Measurements from ENCODE around the gene VPS33A.

- no peak for TF ChIP-seq POLR2A (IDR thresholded peaks at IDR 0.05)
- TF ChIP-seq CTCF (IDR thresholded peaks at IDR 0.05 in 4 of 5, conservative IDR thresholded peaks at IDR 0.05 in 1 of 5), result no peak
These were observed 70.9 kb downstream of the VPS33A start for GRCh38 chr12:122195405-122195804.
